ENCODE results near the gene YPEL2. TPM values are rescaled to one million over a fixed set of nuclear protein-coding genes. Genes with fewer than 3 reads are reported as not detected.

Gene YPEL2
- total RNA-seq, 1 donor from 2014 or later = 20.8 TPM

DNA sequence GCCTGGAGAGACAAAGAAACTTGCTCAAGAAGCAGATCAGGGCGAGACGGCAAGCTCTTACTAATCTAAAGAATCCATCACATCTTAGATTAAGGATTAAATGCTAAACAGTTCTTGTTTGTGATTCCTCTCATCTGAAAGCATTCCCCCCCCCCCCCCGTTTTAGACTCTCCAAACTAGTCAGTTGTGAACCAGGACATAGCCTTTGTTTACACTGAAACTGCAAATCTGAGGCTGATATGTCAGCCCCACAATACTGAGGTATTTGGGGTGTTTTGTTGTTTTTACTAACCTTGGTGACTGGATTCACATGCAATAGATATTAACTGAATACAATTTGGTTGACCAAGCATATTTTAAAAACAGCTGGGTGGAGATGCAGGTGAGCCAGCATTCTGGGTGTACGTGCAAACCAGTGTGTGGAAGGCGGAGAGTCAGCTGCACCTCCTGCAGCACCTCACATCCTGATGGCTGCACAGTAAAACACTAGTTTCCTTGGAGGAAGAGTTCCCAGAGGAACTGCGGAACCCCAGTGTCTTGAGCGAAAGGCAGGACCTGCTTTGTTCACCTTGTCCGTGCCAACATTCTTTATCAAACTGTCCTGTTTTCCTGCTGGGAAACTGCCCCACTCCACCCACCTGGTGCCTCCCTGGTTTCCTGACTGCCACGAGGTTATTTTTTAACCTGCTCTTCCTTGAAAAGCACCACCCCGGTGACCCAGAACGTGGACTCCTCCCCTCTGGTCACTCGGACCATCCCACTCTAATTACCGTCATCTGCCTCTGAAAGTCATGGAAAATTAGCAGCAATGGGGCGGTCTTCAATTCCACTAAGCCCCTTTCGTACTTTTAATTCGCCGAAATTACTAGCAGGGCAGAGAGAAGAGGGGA lies 1.2 kb upstream of the YPEL2 start:
- DNase-seq = no peak
- Mint-ChIP-seq H3K9me3 (ENCODE audit: unreplicated experiment) (peaks cover 2% of the 10 kb centered on the region), H3K4me1 (ENCODE audit: low read depth, unreplicated experiment) (peaks cover 38% of the 10 kb centered on the region), H3K27ac (ENCODE audit: unreplicated experiment) (peak overlapping the region; percentile 84), H3K4me3 (ENCODE audit: unreplicated experiment) (peak overlapping the region; percentile 73), H3K36me3 (ENCODE audit: unreplicated experiment) (no peaks in the 10 kb centered on the region), H3K27me3 (ENCODE audit: unreplicated experiment) (peaks cover 6% of the 10 kb centered on the region)
- TF ChIP-seq CTCF (IDR thresholded peaks at IDR 0.05; ENCODE audit: partially characterized antibody, unreplicated experiment) = no peak

DNA sequence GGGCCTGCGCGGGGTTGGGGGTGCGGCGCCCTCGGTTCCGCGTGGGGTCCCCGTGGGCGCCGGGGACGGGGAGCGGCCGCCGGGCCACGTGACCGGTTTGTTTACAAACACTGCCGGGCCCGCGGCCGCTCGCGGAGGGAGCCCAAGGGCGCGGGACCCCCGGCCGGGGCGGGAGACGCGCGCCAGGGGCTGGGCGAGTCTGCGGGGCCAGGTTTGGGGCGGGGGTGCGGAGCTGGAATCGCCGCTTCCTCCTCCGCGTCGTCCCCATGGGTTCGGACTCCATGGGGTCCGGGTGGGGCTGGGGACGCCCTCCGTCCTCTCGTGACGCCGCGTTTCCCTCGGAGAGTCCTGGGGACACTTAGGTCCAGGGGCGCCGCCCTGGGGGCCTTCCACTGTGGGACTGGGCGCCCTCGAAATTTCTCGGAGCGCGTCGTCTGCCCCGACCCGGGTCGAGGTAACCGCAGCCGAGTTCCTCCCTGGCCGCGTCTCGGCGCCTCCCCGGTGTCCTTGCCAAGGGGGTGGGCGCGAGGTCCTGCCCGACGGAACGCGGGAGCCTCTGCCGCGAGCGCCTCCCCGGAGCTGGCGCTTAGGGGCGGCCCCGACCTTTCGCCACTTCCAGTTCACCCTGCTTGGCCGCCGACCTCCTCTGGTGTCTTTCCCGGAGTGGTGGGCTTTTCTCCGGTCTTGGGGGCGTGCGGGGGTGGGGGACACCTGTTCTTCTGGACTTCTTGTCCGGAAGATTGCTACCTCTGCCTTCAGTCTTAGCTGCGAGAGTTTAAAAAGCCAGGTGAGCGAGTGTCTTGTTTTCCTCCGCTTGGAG lies 684 bp downstream of the YPEL2 start:
- peaks cover 6% of the 10 kb centered on the region for H3K27me3 Mint-ChIP-seq (ENCODE audit: unreplicated experiment)
- H3K27ac Mint-ChIP-seq (ENCODE audit: unreplicated experiment) = peak overlapping the region; percentile 73
- H3K9me3 Mint-ChIP-seq (ENCODE audit: unreplicated experiment) = peaks cover 2% of the 10 kb centered on the region
- peak overlapping the region; percentile 96 for H3K4me3 Mint-ChIP-seq (ENCODE audit: unreplicated experiment)
- no peak for TF ChIP-seq CTCF (IDR thresholded peaks at IDR 0.05; ENCODE audit: partially characterized antibody, unreplicated experiment)
- no peaks in the 10 kb centered on the region for H3K36me3 Mint-ChIP-seq (ENCODE audit: unreplicated experiment)
- peaks cover 45% of the 10 kb centered on the region for H3K4me1 Mint-ChIP-seq (ENCODE audit: low read depth, unreplicated experiment)
- DNase-seq = peak; percentile 64

GRCh38 chr17:59332749-59333377 lies 1.4 kb downstream of the YPEL2 start:
- peak overlapping the region; percentile 73 for H3K27ac Mint-ChIP-seq (ENCODE audit: unreplicated experiment)
- H3K9me3 Mint-ChIP-seq (ENCODE audit: unreplicated experiment) = peaks cover 2% of the 10 kb centered on the region
- peaks cover 46% of the 10 kb centered on the region for H3K4me1 Mint-ChIP-seq (ENCODE audit: low read depth, unreplicated experiment)
- peaks cover 6% of the 10 kb centered on the region for H3K27me3 Mint-ChIP-seq (ENCODE audit: unreplicated experiment)
- no peak for TF ChIP-seq CTCF (IDR thresholded peaks at IDR 0.05; ENCODE audit: partially characterized antibody, unreplicated experiment)
- peak; percentile 28 for DNase-seq
- no peaks in the 10 kb centered on the region for H3K36me3 Mint-ChIP-seq (ENCODE audit: unreplicated experiment)
- H3K4me3 Mint-ChIP-seq (ENCODE audit: unreplicated experiment) = peak overlapping the region; percentile 96

GRCh38 chr17:59333836-59334235 lies 2.4 kb downstream of the YPEL2 start:
- DNase-seq = no peak
- Mint-ChIP-seq H3K27ac (ENCODE audit: unreplicated experiment) (no peak overlapping the region), H3K4me3 (ENCODE audit: unreplicated experiment) (peak overlapping the region; percentile 96), H3K9me3 (ENCODE audit: unreplicated experiment) (no peaks in the 10 kb centered on the region), H3K27me3 (ENCODE audit: unreplicated experiment) (peaks cover 2% of the 10 kb centered on the region), H3K4me1 (ENCODE audit: low read depth, unreplicated experiment) (peaks cover 46% of the 10 kb centered on the region), H3K36me3 (ENCODE audit: unreplicated experiment) (no peaks in the 10 kb centered on the region)
- no peak for TF ChIP-seq CTCF (IDR thresholded peaks at IDR 0.05; ENCODE audit: partially characterized antibody, unreplicated experiment)
